HG02884 (cell line): ENCODE data around the gene RAB11FIP2.
"Not testable (repeated sequence)": the region's sequence is repeated elsewhere in the genome, so short reads cannot be mapped to it uniquely, and the experiment has no call there.

Experiments
- ATAC-seq: cut with Tn5 transposase; IDR thresholded peaks from one replicate; pipeline ENCODE4 v1.9.1; 2021; ENCODE audit warnings: mild to moderate bottlenecking, moderate library complexity; ENCODE audit not compliant: unreplicated experiment

RAB11FIP2 gene, protein sequence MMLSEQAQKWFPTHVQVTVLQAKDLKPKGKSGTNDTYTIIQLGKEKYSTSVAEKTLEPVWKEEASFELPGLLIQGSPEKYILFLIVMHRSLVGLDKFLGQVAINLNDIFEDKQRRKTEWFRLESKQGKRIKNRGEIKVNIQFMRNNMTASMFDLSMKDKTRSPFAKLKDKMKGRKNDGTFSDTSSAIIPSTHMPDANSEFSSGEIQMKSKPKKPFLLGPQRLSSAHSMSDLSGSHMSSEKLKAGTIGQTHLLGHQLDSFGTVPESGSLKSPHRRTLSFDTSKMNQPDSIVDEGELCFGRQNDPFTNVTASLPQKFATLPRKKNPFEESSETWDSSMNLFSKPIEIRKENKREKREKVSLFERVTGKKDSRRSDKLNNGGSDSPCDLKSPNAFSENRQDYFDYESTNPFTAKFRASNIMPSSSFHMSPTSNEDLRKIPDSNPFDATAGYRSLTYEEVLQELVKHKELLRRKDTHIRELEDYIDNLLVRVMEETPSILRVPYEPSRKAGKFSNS

GRCh38 chr10:118046395-118047156 lies at the start of gene RAB11FIP2:
Gene RAB11FIP2 (minus strand): TSS chr10:118046941. CDS start chr10:118046163, 778 bp downstream.
- ATAC-seq: peak; percentile 95

- ATAC-seq: no peak
Measured at GRCh38 chr10:118096022-118096421, 49.3 kb upstream of the RAB11FIP2 start.

DNA sequence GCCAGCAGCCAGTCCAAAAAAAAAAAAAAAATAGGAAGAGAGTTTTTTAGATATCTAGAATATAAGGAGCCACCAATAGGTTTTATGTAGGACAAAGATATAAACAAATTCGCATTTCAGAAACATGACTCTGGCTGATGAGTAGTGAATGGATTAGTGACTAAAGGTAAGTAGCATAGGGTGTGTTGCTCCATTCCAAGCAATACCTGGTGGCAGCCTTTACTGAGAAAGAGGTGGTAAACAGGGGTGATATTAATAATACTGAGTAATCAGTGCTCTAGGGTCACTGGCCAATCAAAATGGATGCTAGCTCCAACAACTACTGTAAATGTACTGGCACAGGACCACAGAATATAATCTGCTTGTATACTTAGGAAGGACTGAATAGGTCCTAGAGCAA lies 45.5 kb upstream of the RAB11FIP2 start:
- ATAC-seq: no peak

GRCh38 chr10:118080817-118081216 lies 34.1 kb upstream of the RAB11FIP2 start:
- no peak for ATAC-seq

DNA sequence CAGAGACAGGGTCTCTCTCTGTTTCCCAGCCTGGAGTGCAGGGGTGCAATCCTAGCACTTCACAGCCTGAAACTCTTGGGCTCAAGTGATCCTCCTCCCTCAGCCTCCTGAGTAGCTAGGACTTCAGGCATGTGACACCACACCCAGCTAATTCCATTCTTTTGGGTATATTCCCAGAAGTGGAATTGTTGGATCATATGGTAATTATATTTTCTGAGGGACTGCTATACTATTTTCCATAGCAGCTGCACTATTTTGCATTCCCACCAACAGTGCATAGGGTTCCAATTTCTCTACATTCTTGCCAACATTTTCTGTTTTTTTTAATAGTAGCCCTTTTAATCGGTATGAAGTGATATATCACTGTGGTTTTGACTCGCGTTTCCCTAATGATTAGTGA lies 30.0 kb upstream of the RAB11FIP2 start:
- no peak for ATAC-seq

DNA sequence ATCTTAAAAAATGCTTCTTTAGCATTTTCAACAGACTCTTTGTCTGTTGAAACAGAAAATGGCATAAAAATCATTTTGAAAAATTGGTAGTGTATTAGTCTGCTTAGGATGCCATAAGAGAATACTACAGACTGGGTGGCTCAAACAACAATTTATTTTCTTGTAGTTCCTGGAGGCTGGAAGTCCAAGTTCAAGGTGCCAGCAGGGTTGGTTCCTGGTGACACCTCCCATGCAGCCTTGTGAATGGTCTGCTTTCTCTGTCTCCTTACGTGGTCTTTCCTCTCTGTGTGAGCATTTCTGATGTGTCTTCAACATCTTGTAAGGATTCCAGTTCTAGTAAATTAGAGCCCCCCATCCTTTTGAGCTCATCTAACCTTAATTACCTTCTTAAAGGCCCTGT lies 26.1 kb upstream of the RAB11FIP2 start:
- ATAC-seq: no peak

GRCh38 chr10:118067389-118067788 lies 20.6 kb upstream of the RAB11FIP2 start:
- not testable (repeated sequence) for ATAC-seq

- ATAC-seq: no peak
Measured at GRCh38 chr10:118062798-118063238, 16.1 kb upstream of the RAB11FIP2 start.

DNA sequence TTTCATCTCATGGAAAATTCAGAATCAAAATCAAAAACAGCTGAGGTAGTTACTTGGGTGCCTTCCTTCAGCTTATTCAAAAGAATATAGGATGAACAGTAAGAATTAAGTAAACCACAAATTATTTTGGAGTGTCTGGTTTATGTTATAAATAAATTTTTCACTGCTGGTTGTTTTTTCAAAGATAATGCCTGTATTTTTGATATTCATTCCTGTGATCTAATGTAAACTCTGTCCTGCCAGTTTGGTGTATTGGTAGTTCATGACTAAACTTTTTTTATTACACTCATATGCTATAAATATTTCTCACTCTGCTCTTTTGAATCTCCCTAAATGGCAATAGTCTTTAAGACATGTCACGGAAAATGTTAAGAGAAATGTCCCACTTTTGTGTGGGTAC lies 11.6 kb upstream of the RAB11FIP2 start:
- ATAC-seq: no peak

DNA sequence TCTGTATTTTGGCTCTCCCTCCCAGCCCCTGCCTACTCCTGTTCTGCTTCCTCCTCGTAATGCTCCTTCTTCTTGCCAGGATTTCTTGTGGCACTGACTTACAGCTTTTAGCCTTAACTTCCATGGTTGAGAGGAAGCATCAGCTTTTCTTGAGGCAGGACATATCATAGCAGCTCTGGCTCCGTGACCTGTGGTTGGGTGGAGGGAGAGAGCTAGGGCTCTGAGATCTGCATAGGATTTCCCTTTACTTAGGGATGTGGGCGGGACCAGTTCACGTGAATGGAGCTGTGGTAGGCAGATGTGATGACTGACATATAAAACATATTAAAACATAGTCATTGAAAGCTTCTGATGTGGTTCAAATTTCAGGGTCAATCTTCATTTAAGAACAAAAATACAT lies 10.6 kb upstream of the RAB11FIP2 start:
- ATAC-seq: no peak

DNA sequence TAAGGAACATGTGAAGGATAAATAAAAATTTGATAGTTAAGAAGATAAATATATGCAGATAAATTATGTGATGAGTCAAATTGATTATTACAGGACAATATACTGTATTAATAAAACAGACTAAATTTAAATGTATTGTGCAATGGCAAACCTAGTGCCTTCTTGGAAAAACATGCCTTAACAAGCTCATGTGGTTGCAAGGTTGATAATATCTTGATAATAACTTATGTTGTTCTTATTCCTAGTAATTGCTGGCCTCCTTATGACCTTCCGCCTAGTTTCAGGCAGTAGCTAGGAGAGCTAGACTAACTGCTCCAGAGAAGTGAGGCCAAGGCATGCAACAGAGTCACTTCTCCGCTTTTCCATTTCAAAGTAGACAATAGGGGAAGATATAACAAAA lies 7.6 kb upstream of the RAB11FIP2 start:
- ATAC-seq: no peak

DNA sequence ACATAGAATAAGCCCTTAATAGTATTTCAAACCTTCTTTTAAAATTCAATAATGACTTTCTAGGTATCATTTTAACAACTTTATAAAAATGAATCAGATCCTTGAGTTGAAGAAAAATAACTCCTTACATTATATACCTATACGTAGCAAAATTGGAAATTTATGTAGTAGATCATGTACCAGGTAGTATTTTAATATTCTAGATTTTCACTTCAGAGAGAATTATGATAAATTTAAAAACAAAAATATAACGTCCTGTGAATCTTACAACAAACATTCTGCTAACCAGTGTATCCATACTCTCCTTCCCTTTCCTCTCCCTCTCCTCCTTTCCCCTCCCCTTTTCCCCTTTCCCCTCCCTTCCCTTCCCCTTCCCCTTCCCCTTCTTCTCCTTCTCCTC lies 6.1 kb upstream of the RAB11FIP2 start:
- ATAC-seq: no peak

DNA sequence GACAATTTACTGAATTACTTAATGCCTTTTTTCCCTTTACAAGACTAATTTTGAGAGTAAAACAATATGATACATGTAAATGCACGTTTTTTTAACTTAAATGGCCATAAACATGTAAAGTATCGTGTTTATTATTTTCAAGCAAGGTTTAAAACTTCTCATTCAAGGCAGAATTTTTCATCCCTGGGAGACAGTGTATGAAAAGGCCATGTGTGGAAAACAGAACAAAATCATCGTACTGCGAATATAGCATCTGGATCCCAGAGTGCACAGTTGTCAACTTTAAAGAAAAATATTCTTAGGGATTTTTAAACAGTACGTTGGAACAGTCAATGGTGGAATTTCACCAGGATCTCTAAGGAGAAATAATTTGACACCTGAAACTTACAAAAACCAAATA lies 1.1 kb upstream of the RAB11FIP2 start:
- ATAC-seq: no peak

DNA sequence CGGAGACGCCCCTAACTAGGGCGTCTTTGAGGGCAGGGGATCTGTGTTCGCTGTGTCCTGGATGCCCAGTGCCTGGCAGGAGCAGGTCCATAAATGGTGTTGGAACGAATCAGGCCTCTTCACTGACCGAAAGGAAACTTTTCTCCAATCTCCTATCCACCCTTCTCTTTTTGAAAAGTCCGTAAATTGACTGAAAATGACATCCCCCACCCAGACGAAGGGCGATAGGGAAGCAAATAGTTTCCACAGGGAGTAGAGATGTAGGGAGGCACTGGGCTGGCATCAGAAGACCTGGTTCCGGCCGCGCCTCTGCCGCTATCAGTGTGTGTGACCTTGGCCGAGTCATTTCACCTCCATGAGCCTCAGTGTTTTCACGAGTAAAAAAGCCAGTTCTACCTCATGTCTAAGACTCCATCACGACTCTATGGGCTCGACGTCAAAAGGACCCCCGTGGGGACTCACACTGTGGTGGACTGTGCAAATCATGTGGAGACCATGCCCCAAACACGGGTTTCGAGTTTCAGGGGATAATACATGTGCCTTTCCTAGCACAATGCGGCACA lies 497 bp upstream of the RAB11FIP2 start:
- peak; percentile 25 for ATAC-seq

DNA sequence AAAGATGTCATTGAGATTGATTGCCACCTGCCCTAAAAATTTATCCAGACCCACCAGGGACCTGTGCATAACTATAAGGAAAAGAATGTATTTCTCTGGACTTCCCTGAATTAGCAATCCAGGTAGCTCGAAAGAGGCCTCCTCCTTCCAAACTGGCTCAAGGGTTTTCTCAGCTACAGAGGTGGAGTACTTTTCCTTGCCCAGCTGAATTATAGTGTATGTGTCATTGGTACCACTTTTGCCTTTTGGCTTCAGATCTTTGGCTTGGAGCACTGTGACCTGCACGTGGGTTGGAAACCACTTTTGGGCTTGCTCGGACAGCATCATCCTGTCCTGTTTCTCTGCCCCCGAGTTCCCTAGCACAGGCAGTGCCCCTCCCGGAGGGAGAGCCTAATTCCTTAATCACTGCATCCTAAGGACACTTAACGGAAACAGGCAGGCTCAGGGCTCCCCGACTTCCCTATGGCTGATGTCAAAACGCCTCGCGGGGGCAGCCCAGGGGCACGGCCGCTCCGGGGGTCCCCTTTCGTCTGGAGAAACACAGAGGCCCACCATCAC lies 825 bp downstream of the RAB11FIP2 start:
- peak; percentile 9 for ATAC-seq

DNA sequence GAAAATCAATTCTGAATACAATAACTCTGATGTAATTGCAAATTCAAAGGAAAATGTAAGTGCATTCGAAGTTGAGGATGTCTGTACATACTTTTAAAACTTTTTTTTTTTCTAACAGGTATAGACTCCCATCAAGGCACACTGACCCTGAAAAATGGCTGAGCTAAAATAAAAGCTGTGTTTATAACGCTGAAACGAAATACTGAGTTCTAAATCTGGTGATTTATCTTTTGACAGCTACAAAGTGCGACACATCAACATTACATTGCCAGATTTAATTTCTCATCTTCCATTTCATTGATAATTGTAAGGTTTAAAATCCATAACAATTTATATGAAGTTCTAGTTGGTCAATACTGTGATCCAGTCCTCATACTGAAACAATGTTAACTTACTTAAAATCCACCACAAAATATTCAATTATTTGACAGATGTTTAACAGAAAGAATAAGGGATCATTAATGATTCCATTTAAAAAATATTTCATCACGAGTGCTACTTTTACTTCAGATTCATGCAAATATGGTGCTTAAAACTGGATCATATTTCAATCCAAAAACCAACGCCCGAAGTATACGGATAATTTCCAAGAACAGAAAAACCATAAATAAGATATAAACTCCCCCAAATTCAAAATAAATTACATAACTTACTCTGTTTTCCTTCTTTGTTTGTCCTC lies 1.4 kb downstream of the RAB11FIP2 start:
- no peak for ATAC-seq

DNA sequence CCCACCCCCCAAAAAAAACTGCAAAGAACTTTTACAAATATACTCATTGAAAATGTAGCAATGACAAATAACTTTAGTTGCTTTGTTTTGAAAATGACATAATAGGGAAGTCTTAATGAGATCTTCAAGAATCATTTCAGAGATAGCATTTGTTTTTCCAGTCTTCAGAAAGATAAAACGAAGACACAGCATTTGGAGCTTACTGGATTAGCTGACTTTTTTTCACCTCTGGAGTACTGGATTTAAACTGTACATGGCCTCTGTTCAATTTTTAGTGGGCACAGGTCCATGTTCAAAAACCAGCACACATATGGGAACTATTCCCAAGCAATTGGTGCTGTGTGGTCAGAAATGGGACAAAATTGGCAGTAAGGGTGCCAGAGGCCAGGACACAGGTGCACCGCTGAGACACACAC lies 3.9 kb downstream of the RAB11FIP2 start:
- no peak for ATAC-seq

- no peak for ATAC-seq
Measured at GRCh38 chr10:118042336-118042735, 4.4 kb downstream of the RAB11FIP2 start.

GRCh38 chr10:118041316-118041715 lies 5.4 kb downstream of the RAB11FIP2 start:
- ATAC-seq: no peak

DNA sequence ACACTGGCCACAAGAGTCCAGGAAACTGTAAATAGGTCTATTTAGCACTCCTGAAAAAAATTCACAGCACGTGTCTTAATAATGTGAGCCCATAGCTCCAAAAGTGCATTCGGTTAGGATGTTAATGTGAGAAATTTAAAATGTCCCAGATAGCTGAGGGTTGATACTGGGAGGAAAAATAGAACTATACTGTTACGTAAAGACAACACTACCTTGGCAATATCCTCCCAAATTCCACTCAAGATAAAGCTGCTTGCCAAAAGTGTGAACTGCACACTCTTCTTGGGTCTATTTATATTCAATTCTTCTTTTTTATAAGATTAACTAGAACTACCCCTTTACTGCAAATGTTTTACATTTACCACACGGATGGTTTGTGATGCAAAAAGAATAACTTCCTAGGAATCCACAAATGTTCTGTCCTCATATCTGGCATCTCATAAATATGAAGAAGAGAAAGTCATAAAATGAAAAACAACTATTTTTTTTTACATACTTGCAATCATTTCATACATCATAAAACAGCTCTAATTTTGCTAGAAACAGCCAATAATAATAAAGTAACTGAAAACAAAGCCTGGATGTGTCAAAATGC lies 10.4 kb downstream of the RAB11FIP2 start:
- no peak for ATAC-seq
